ENCODE results near the gene BAZ2A.

GRCh38 chr12:56628671-56629458 lies 1.3 kb downstream of the BAZ2A start:
- no peak for TF ChIP-seq YY1 (IDR thresholded peaks at IDR 0.05; ENCODE audit: insufficient read depth, insufficient read length)
- TF ChIP-seq SUZ12 (IDR thresholded peaks at IDR 0.05; ENCODE audit: extremely low read depth, insufficient read depth, insufficient read length): no peak
- TF ChIP-seq ZNF274 (IDR thresholded peaks at IDR 0.05; ENCODE audit: low read depth, low read length): no peak
